22Rv1 (cell line): ENCODE measurements around the gene HORMAD1.
"Not testable (repeated sequence)": the region's sequence is repeated elsewhere in the genome, so short reads cannot be mapped to it uniquely, and the experiment has no call there.

Experiments
- CTCF ChIP-seq: fragments of 450-650 bp; IDR thresholded peaks from 2 replicates; pipeline ENCODE4 v1.5.1; 2017; ENCODE audit warnings: mild to moderate bottlenecking
- ZFX ChIP-seq: fragments of 450-650 bp; IDR thresholded peaks from 2 replicates; pipeline ENCODE4 v1.6.1; 2017; ENCODE audit warnings: antibody characterized with exemption, borderline replicate concordance

- not testable (repeated sequence) for TF ChIP-seq CTCF, ZFX
Observed at GRCh38 chr1:150767704-150768103, 47.0 kb upstream of the HORMAD1 start.
